GM18520 (cell line): ENCODE data around the gene KRTAP11-1.

Experiments used
- ATAC-seq: cut with Tn5 transposase; IDR thresholded peaks from one replicate; pipeline ENCODE4 v1.9.1; 2021; ENCODE audit not compliant: unreplicated experiment

Gene KRTAP11-1

DNA sequence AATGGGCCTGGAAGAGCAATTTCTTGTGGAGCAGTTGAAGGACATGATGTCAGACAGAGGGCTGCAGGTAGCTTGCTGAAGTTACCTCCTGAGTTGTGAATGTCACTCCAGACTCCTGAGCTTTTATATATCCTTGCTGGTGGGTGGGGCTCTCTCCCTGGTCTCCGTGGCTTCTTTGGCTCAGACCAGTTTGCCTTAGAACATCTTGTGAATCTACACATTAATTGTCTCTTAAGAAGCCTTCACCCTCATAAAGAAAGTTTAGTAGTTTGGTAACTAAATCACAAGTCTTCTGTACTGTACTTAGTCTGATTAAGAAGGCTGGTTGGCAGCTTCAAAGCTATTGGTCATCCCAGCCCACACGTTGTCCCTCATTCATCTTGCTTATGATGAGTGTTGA is at the start of gene KRTAP11-1:
TSS of gene KRTAP11-1 (minus strand) at position 101 of the 400 bp plus-strand sequence. CDS start at position 45, 56 bp downstream.
- no peak for ATAC-seq

DNA sequence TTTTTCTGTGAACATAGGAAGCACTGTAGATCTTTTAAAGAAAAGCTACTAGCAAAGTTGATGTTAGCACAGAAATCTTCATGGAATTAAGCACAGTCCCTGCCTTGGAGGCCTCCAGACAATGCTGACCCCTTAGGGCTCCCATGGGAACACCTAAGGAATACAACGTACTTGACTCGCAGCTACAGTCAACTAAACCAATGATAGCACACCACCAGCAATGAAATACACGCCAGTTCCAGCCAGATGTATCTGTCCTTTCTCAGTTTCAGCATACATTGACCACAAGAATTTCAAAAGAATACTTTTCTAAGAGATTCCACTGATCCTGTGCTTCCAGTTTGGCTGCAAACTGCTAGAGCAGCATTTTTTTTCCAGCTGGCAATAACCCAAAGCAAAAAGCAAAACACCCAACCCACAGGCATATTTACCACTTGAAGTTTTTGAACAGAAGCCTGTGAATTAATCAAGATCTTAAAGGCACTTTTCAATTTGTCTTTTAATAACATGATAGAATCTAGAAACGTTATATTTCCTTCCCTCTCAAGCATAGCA is 42.8 kb upstream of the KRTAP11-1 start:
- ATAC-seq, result no peak

DNA sequence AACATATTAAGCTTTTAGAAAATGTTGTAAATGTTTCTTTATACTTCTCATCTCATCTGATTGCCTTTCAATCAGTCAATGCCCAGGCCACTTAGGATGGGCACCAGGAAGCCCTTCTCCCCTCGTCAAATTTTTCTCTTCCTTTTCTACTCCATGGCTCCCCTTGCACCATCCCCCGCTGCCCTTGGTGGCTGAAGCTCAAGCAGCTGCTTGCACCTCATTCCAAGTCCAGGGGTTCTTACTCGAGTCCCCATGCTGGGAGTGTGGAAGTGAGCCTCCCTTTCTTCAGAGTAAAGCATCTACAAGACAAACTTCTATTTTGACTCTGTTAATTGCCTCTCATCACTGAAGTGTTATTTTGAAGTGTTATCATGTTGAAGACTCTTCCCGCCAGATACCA is 39.7 kb upstream of the KRTAP11-1 start:
- ATAC-seq, result no peak

- ATAC-seq, result no peak
Observed at GRCh38 chr21:30917557-30917956, 36.2 kb upstream of the KRTAP11-1 start.

DNA sequence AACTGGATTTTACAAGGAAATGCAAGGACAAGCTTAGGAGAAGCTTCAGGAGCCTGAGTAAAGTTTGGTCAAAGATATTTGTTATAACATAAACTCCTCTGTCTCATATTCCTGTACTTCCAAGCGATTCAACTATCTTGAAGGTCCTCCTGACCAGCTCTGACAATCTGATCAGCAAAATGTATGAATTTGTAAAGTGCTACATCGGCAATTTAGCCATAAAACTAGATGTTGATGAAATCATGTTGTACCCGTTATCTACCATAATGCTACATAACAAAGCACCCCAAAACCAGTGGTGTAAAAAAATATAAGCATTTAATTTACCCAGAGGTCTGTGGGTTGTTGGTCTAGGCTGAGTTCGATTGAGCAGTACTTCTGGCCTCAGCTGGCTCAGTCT is 19.5 kb upstream of the KRTAP11-1 start:
- ATAC-seq, result no peak

DNA sequence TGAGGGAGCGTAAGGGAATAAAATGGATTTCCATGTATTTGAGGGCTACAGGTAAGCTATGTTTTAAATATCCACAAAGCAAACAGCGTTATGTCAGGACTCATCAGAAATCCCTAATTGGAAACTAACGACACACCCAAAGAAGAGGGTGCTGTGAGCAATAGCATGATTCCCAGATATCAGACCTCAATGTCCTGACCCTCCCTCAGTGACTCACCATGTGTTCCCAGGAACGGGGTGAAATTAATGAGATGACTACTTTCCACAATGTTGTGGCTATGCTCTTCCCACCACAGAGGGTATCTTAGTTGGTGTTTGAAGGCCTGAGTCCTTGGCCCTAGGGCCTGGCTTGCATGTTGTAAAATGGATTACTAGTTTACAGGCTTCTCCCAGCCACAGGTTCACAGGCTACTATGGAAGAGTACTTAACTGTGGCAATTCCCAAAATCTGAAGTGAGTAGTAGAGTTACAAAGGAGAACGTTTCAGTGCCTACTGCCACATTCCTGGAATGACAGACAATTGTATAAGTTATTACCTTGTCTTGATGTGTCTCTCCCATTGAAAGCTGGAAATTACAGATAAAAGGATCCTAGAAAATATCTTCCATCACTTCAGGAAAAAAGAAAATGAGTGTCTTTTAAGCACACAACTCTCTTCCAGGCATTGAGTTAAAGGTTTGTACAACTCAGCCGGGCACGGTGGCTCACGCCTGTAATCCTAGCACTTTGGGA is 1.7 kb upstream of the KRTAP11-1 start:
- no peak for ATAC-seq

GRCh38 chr21:30880914-30881313 is 466 bp downstream of the KRTAP11-1 start:
- no peak for ATAC-seq

- ATAC-seq, result no peak
Observed at GRCh38 chr21:30874526-30874925, 6.9 kb downstream of the KRTAP11-1 start.

DNA sequence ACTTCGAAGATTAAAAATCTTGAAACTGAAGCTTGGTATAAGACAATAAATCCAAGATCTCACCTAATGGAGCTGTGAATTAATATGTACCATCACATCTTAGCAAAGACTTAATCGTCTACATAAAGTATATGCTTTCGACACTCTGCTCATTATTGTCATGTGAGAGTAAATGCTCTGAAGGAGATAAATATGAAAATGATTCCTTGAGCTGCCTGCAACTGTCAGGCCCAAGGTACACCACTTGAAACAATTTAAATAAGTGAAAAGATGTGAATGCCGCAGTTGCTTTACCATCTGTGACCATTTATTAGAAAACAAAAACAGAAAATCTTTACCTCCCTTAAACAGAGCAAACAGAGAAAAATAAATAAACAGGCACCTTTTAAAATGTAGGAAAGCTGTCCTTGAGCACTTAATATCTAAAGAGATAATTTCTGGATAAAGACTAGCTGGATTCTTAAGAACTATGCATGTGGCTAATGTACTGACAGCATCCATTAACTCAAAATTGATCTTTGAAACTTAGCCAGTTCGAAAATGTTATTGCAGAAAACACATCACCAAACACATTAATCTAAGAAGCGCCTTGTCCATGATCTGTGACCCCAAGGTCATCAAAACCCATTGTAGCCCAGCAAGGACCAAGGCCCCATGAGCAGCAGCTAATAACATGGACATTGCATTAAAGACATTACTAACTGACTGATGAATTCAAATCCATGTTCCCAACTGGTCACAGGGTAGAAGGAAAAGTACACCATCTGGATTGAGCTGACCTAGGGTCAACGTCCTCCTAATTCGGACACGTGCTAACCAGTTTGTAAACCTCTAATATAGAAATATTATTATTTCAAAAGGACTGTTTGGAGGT is 33.5 kb downstream of the KRTAP11-1 start:
- ATAC-seq, result no peak

DNA sequence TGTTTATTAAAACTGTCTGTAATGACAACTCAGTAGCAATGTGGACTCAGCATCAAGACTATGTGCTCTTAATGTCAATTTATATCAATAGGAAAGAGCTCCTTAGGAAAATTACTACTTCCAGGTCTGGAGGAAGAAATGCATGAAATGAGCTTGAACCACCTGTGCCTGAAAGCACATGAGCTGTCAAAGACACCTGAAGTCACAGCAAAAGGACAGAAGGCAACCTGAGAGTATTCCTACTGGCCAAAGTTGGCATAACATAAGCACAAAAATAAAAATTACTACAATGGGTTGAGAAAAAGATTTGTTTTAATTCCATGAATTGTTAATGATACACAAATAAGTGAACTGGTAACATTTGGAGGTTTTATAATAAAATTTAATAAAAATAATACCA is 38.4 kb downstream of the KRTAP11-1 start:
- no peak for ATAC-seq

DNA sequence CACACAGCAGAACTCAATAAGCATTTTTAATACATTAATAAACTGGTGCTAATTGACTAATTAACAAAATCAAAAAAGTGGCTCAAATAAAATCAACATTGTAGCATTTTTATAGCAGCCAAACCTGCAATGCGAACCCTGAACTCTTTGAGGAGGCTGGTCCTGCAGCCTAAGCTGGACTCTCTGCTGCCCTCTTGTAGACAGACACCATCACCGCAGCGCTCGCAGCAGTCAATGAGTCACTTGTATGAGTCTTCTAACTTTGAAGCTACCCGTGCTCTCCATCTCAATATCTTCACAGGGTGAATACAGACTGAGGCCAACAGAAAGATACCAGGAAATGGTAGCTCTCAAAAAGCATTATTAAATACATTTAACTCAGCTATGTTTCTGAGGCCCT is 42.1 kb downstream of the KRTAP11-1 start:
- no peak for ATAC-seq

DNA sequence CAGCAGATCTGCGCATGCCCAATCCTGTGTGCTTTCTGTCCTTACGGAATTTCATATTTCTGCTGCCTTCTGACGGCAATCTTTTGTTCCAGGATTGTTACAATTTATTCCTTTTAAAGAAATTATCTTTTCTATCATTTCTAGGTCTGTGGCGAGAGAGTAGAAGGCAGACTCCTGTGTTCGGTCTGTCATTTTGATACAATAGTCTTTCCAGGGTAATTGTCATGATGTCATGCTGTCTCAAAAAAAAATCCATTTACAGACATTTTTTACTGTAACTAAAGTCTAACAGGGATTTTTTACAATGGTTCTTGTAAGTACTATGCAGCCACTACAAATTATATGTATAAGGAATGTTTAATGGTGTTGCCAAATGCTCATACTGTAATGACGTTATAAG is 42.8 kb downstream of the KRTAP11-1 start:
- no peak for ATAC-seq

DNA sequence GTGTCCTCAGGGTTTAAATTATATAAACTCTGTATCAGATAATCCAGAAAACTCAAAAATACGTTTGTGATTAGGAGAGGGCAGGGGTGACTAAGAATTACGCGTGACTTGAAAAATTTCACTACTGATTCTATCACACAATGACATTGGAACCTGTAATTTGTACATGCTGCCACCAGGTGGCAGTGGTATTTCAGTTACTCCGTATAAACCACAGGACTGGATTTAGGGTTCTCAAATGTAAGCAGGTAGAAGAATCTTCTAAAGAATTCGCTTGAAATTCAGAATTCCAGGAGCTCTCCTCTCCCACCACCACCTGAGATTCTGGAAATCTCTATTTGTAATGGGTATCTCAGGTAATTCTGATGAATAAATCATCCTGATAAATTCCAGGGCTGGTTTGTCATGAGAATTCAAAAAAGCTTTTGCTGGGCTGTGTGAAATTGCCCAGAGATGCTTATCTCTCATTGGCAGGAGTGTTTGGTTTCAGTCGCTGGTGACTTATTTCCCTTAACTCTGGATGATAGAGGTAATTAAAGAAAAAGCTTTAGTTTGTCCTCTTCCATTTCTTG is 50.1 kb downstream of the KRTAP11-1 start:
- ATAC-seq, result no peak
